Stomach smooth muscle (tissue), 2 donors: Measurements from ENCODE around the gene GTF3C2.
A peak's percentile ranks its signal among the peaks of the same experiment; 100 is the strongest.

Experiments used
- H3K27ac ChIP-seq: one replicate; pipeline ENCODE4 v1.7.0; 2013; ENCODE audit warnings: mild to moderate bottlenecking, low read length, inconsistent platforms
- H3K27me3 ChIP-seq, 2 donors: one replicate each; pipeline ENCODE4 v1.7.0; 2013; ENCODE audit warnings: low read length in 2 of 2; ENCODE audit not compliant: insufficient read depth in 2 of 2, control insufficient read depth in 1 of 2
- H3K36me3 ChIP-seq, 2 donors: one replicate each; pipeline ENCODE4 v1.7.0; 2013; ENCODE audit warnings: low read length in 2 of 2; ENCODE audit not compliant: control insufficient read depth in 2 of 2, insufficient read depth in 2 of 2
- H3K4me1 ChIP-seq: one replicate; pipeline ENCODE4 v1.7.0; 2013; ENCODE audit warnings: low read length; ENCODE audit not compliant: control insufficient read depth, insufficient read depth
- H3K4me3 ChIP-seq, 2 donors: one replicate each; pipeline ENCODE4 v1.7.0; 2013; ENCODE audit warnings: low read length in 2 of 2
- H3K9ac ChIP-seq, 2 donors: one replicate each; pipeline ENCODE4 v1.7.0; 2013; ENCODE audit warnings: low read length in 2 of 2, mild to moderate bottlenecking in 1 of 2
- H3K9me3 ChIP-seq, 2 donors: one replicate each; pipeline ENCODE4 v1.7.0; 2013; ENCODE audit warnings: low read length in 2 of 2; ENCODE audit not compliant: control insufficient read depth in 2 of 2
- donor health status: healthy.
- donor health status: Pancreatic carcinoma.

The GTF3C2 gene

GRCh38 chr2:27351802-27352598 lies 4.6 kb downstream of the GTF3C2 start:
- Histone ChIP-seq H3K27me3 (no peaks in the 10 kb centered on the region), H3K9ac (no peak overlapping the region), H3K36me3 (peaks cover 0 to 2% of the 10 kb centered on the region in 2 donors), H3K9me3 (no peaks in the 10 kb centered on the region), H3K27ac (no peak overlapping the region), H3K4me1 (peaks cover 9% of the 10 kb centered on the region), H3K4me3 (no peak overlapping the region)

GRCh38 chr2:27350106-27350693 lies 6.4 kb downstream of the GTF3C2 start:
- Histone ChIP-seq H3K9ac (no peak overlapping the region), H3K27ac (no peak overlapping the region), H3K27me3 (no peaks in the 10 kb centered on the region), H3K4me1 (no peaks in the 10 kb centered on the region), H3K36me3 (peaks cover 0 to 2% of the 10 kb centered on the region in 2 donors), H3K9me3 (no peaks in the 10 kb centered on the region), H3K4me3 (no peak overlapping the region)

- H3K4me1 ChIP-seq, result no peaks in the 10 kb centered on the region
- no peak overlapping the region for H3K4me3 ChIP-seq
- H3K27ac ChIP-seq, result no peak overlapping the region
- H3K27me3 ChIP-seq, result no peaks in the 10 kb centered on the region
- H3K9me3 ChIP-seq, result no peaks in the 10 kb centered on the region
- no peak overlapping the region for H3K9ac ChIP-seq
- peaks cover under 1 to 8% of the 10 kb centered on the region in 2 donors for H3K36me3 ChIP-seq
These were observed 8.9 kb downstream of the GTF3C2 start for GRCh38 chr2:27347641-27348040.

GRCh38 chr2:27336173-27336572 lies 20.4 kb downstream of the GTF3C2 start:
- no peaks in the 10 kb centered on the region for H3K9me3 ChIP-seq
- H3K9ac ChIP-seq, result no peak overlapping the region
- H3K27me3 ChIP-seq, result no peaks in the 10 kb centered on the region
- H3K36me3 ChIP-seq, result peaks cover 40 to 56% of the 10 kb centered on the region in 2 donors
- no peak overlapping the region for H3K4me3 ChIP-seq
- no peak overlapping the region for H3K27ac ChIP-seq
- no peaks in the 10 kb centered on the region for H3K4me1 ChIP-seq

GRCh38 chr2:27335311-27335710 lies 21.3 kb downstream of the GTF3C2 start:
- no peak overlapping the region for H3K27ac ChIP-seq
- peaks cover 48 to 55% of the 10 kb centered on the region in 2 donors for H3K36me3 ChIP-seq
- H3K9me3 ChIP-seq, result no peaks in the 10 kb centered on the region
- H3K27me3 ChIP-seq, result no peaks in the 10 kb centered on the region
- no peak overlapping the region for H3K4me3 ChIP-seq
- no peaks in the 10 kb centered on the region for H3K4me1 ChIP-seq
- no peak overlapping the region for H3K9ac ChIP-seq

GRCh38 chr2:27324720-27325119 lies 31.8 kb downstream of the GTF3C2 start:
- H3K4me3 ChIP-seq, result no peak overlapping the region
- H3K27me3 ChIP-seq, result no peaks in the 10 kb centered on the region
- no peak overlapping the region for H3K9ac ChIP-seq
- H3K4me1 ChIP-seq, result peaks cover 18% of the 10 kb centered on the region
- H3K9me3 ChIP-seq, result no peaks in the 10 kb centered on the region
- peaks cover 29 to 33% of the 10 kb centered on the region in 2 donors for H3K36me3 ChIP-seq
- H3K27ac ChIP-seq, result no peak overlapping the region

GRCh38 chr2:27323596-27324285 lies 32.8 kb downstream of the GTF3C2 start:
- peak overlapping the region; percentile 85 to 98 for H3K4me3 ChIP-seq
- H3K27me3 ChIP-seq, result no peaks in the 10 kb centered on the region
- peak overlapping the region; percentile 95 to 97 for H3K9ac ChIP-seq
- H3K4me1 ChIP-seq, result peaks cover 18% of the 10 kb centered on the region
- peaks cover 21 to 23% of the 10 kb centered on the region in 2 donors for H3K36me3 ChIP-seq
- peak overlapping the region; percentile 98 for H3K27ac ChIP-seq
- no peaks in the 10 kb centered on the region for H3K9me3 ChIP-seq

- H3K9me3 ChIP-seq, result no peaks in the 10 kb centered on the region
- no peaks in the 10 kb centered on the region for H3K27me3 ChIP-seq
- H3K4me1 ChIP-seq, result peaks cover 18% of the 10 kb centered on the region
- H3K27ac ChIP-seq, result peak within 1 kb of the TSS; percentile 98
- H3K4me3 ChIP-seq, result peak within 1 kb of the TSS; percentile 85 to 98
- peaks cover 13 to 16% of the 10 kb centered on the region in 2 donors for H3K36me3 ChIP-seq
- peak within 1 kb of the TSS; percentile 95 to 97 for H3K9ac ChIP-seq
These were observed 33.6 kb downstream of the GTF3C2 start, which contains the start of gene MPV17 for GRCh38 chr2:27322766-27323595. TSS of gene MPV17 (minus strand) at chr2:27323097. CDS start at chr2:27322517, 580 bp downstream.

- peaks cover 11 to 12% of the 10 kb centered on the region in 2 donors for H3K36me3 ChIP-seq
- H3K9ac ChIP-seq, result peak overlapping the region; percentile 95 to 97
- no peaks in the 10 kb centered on the region for H3K27me3 ChIP-seq
- H3K4me3 ChIP-seq, result peak overlapping the region; percentile 85 to 98
- no peaks in the 10 kb centered on the region for H3K9me3 ChIP-seq
- H3K27ac ChIP-seq, result peak overlapping the region; percentile 98
- peaks cover 18% of the 10 kb centered on the region for H3K4me1 ChIP-seq
These were observed 34.2 kb downstream of the GTF3C2 start for GRCh38 chr2:27322301-27322765.

GRCh38 chr2:27320958-27321543 lies 35.5 kb downstream of the GTF3C2 start:
- Histone ChIP-seq H3K4me3 (no peak overlapping the region), H3K27ac (no peak overlapping the region), H3K4me1 (peaks cover 18% of the 10 kb centered on the region), H3K27me3 (no peaks in the 10 kb centered on the region), H3K9ac (no peak overlapping the region), H3K36me3 (peaks cover 0 to under 1% of the 10 kb centered on the region in 2 donors), H3K9me3 (no peaks in the 10 kb centered on the region)
